Thyroid gland (tissue), 4 donors: ENCODE data around the gene KCMF1.

Experiments
- CTCF ChIP-seq, 6 experiments: fragments of 200-600 bp in 3 of 6; fragments of 450-650 bp in 3 of 6; sonication (generic) in 3 of 6; IDR thresholded peaks; one replicate each; pipeline ENCODE4 v1.5.1; 2016 to 2019; ENCODE audit warnings: antibody characterized with exemption in 6 of 6, mild to moderate bottlenecking in 2 of 6, inconsistent platforms in 1 of 6, moderate library complexity in 1 of 6
- POLR2A ChIP-seq, 2 donors: fragments of 450-650 bp; IDR thresholded peaks; one replicate each; pipeline ENCODE4 v1.6.1; 2017; ENCODE audit warnings: antibody characterized with exemption in 2 of 2, mild to moderate bottlenecking in 2 of 2, moderate library complexity in 1 of 2

- TF ChIP-seq CTCF (IDR thresholded peaks at IDR 0.05) (no peak), POLR2A (IDR thresholded peaks at IDR 0.05) (no peak)
Observed at GRCh38 chr2:84927275-84927627, 43.7 kb upstream of the KCMF1 start.
